H9 (cell line): Measurements from ENCODE around the gene PRKAR2A. TPM values are rescaled to one million over a fixed set of nuclear protein-coding genes. Genes with fewer than 3 reads are reported as not detected.

ENCODE experiments used
- DNase-seq: peaks from one replicate; pipeline ENCODE4 v3.0.0-alpha.2; 2017
- H2AFZ ChIP-seq: one replicate; pipeline ENCODE4 v1.6.1; 2013; ENCODE audit warnings: mild to moderate bottlenecking, low read length, control low read depth, moderate library complexity
- H2AK5ac ChIP-seq: 2 replicates; pipeline ENCODE4 v1.6.1; 2013; ENCODE audit warnings: low read length, control low read depth, mixed read lengths; ENCODE audit not compliant: insufficient read length
- H2BK120ac ChIP-seq: one replicate; pipeline ENCODE4 v1.6.1; 2013; ENCODE audit warnings: low read depth, mild to moderate bottlenecking, low read length, control low read depth, inconsistent platforms; ENCODE audit not compliant: poor library complexity, severe bottlenecking
- H2BK12ac ChIP-seq: 2 replicates; pipeline ENCODE4 v1.6.1; 2013; ENCODE audit warnings: low read length, control low read depth, mixed read lengths, low read depth; ENCODE audit not compliant: insufficient read length
- H2BK15ac ChIP-seq: 2 replicates; pipeline ENCODE4 v1.6.1; 2013; ENCODE audit warnings: low read depth, low read length, control low read depth
- H2BK20ac ChIP-seq: one replicate; pipeline ENCODE4 v1.6.1; 2013; ENCODE audit warnings: low read depth, mild to moderate bottlenecking, low read length, control low read depth, inconsistent platforms; ENCODE audit not compliant: poor library complexity, severe bottlenecking
- H2BK5ac ChIP-seq: 2 replicates; pipeline ENCODE4 v1.6.1; 2013; ENCODE audit warnings: low read length, control low read depth, mixed read lengths; ENCODE audit not compliant: insufficient read length
- H3K14ac ChIP-seq: 2 replicates; pipeline ENCODE4 v1.6.1; 2013; ENCODE audit warnings: low read length, control low read depth; ENCODE audit not compliant: insufficient read depth
- H3K18ac ChIP-seq: 2 replicates; pipeline ENCODE4 v1.6.1; 2013; ENCODE audit warnings: low read depth, mild to moderate bottlenecking, mixed read lengths, low read length, control low read depth; ENCODE audit not compliant: insufficient read length
- H3K23ac ChIP-seq: 2 replicates; pipeline ENCODE4 v1.6.1; 2013; ENCODE audit warnings: low read length, control low read depth, mixed read lengths, low read depth; ENCODE audit not compliant: insufficient read length
- H3K23me2 ChIP-seq: 2 replicates; pipeline ENCODE4 v1.6.1; 2013; ENCODE audit warnings: low read depth, mild to moderate bottlenecking, mixed read lengths, low read length, control low read depth; ENCODE audit not compliant: insufficient read length, poor library complexity, severe bottlenecking
- H3K27ac ChIP-seq: 2 replicates; pipeline ENCODE4 v1.5.1; 2013; ENCODE audit warnings: low read length, control low read depth, mixed read lengths, low read depth; ENCODE audit not compliant: insufficient read length
- H3K27me3 ChIP-seq: 2 replicates; pipeline ENCODE4 v1.6.1; 2013; ENCODE audit warnings: low read length, control low read depth, inconsistent platforms; ENCODE audit not compliant: insufficient read depth
- H3K4ac ChIP-seq: 2 replicates; pipeline ENCODE4 v1.6.1; 2013; ENCODE audit warnings: low read depth, mild to moderate bottlenecking, control low read depth, inconsistent platforms, low read length, moderate library complexity
- H3K4me1 ChIP-seq: 2 replicates; pipeline ENCODE4 v1.6.1; 2013; ENCODE audit warnings: low read length, control low read depth, inconsistent platforms; ENCODE audit not compliant: insufficient read depth
- H3K4me2 ChIP-seq: 2 replicates; pipeline ENCODE4 v1.6.1; 2013; ENCODE audit warnings: low read length, control low read depth, mixed read lengths; ENCODE audit not compliant: insufficient read length, insufficient read depth
- H3K56ac ChIP-seq: 2 replicates; pipeline ENCODE4 v1.6.1; 2013; ENCODE audit warnings: low read depth, mild to moderate bottlenecking, mixed read lengths, low read length, control low read depth; ENCODE audit not compliant: insufficient read length
- H3K79me1 ChIP-seq: 2 replicates; pipeline ENCODE4 v1.6.1; 2013; ENCODE audit warnings: low read depth, mild to moderate bottlenecking, moderate library complexity, low read length, control low read depth, inconsistent platforms; ENCODE audit not compliant: insufficient read depth, poor library complexity, severe bottlenecking
- H3K79me2 ChIP-seq: 2 replicates; pipeline ENCODE4 v1.6.1; 2013; ENCODE audit warnings: low read length, control low read depth, inconsistent platforms; ENCODE audit not compliant: insufficient read depth
- H3K9ac ChIP-seq: 2 replicates; pipeline ENCODE4 v1.6.1; 2013; ENCODE audit warnings: low read length, control low read depth, mixed read lengths; ENCODE audit not compliant: insufficient read length; ENCODE audit errors: extremely low read depth
- H3K9me3 ChIP-seq: one replicate; pipeline ENCODE4 v1.6.1; 2013; ENCODE audit warnings: low read depth, low read length, inconsistent platforms; ENCODE audit not compliant: control insufficient read depth
- H3T11ph ChIP-seq: one replicate; pipeline ENCODE4 v1.6.1; 2013; ENCODE audit warnings: mild to moderate bottlenecking, low read length, control low read depth, inconsistent platforms
- H4K20me1 ChIP-seq: one replicate; pipeline ENCODE4 v1.6.1; 2013; ENCODE audit not compliant: control insufficient read depth, insufficient read length, insufficient read depth
- H4K5ac ChIP-seq: 2 replicates; pipeline ENCODE4 v1.6.1; 2013; ENCODE audit warnings: low read depth, mild to moderate bottlenecking, mixed read lengths, low read length, control low read depth; ENCODE audit not compliant: insufficient read length
- H4K8ac ChIP-seq: replicated peaks from 2 replicates; pipeline ENCODE4 v1.6.1; 2013; ENCODE audit warnings: low read length, control low read depth, mixed read lengths, low read depth; ENCODE audit not compliant: insufficient read length
- H4K91ac ChIP-seq: 2 replicates; pipeline ENCODE4 v1.6.1; 2013; ENCODE audit warnings: low read depth, mild to moderate bottlenecking, moderate library complexity, mixed read lengths, low read length, control low read depth; ENCODE audit not compliant: insufficient read length
- H3K27ac Mint-ChIP-seq, 3 experiments: 2 replicates in 2 of 3; 3 replicates in 1 of 3; pipeline ENCODE4 v1.8.0; 2020 to 2021; ENCODE audit warnings: mixed read lengths in 3 of 3, mild to moderate bottlenecking in 1 of 3, moderate library complexity in 1 of 3
- H3K27me3 Mint-ChIP-seq: 2 replicates; pipeline ENCODE4 v1.8.0; 2021; ENCODE audit warnings: low read depth, mild to moderate bottlenecking, moderate library complexity, mixed read lengths
- H3K36me3 Mint-ChIP-seq, 3 experiments: 2 replicates in 2 of 3; 3 replicates in 1 of 3; pipeline ENCODE4 v1.8.0; 2020 to 2021; ENCODE audit warnings: low read depth in 3 of 3, mixed read lengths in 3 of 3; ENCODE audit not compliant: insufficient read depth in 1 of 3
- H3K4me1 Mint-ChIP-seq, 2 experiments: 2 replicates each; pipeline ENCODE4 v1.8.0; 2020; ENCODE audit warnings: mixed read lengths in 2 of 2
- H3K4me3 Mint-ChIP-seq, 2 experiments: 2 replicates in 1 of 2; 3 replicates in 1 of 2; pipeline ENCODE4 v1.8.0; 2020 to 2021; ENCODE audit warnings: mild to moderate bottlenecking in 2 of 2, mixed read lengths in 2 of 2, moderate library complexity in 1 of 2
- H3K9me3 Mint-ChIP-seq, 2 experiments: 2 replicates in 1 of 2; 3 replicates in 1 of 2; pipeline ENCODE4 v1.8.0; 2020; ENCODE audit warnings: mild to moderate bottlenecking in 2 of 2, mixed read lengths in 2 of 2, moderate library complexity in 1 of 2
- CTCF ChIP-seq: fragments of 200-600 bp; sonication (generic); conservative IDR thresholded peaks from 3 replicates; pipeline ENCODE4 v1.8.0; 2021; ENCODE audit warnings: antibody characterized with exemption, mild to moderate bottlenecking
- WGBS: extraction: QIAGEN DNeasy Blood & Tissue Kit; methylation state at CpG from one replicate; pipeline ENCODE4 v1.1.7; 2013; ENCODE audit warnings: missing lambda C conversion rate, low lambda C conversion rate, mixed read lengths; ENCODE audit not compliant: insufficient read length; ENCODE audit errors: extremely low coverage; 5-methylcytosine and 5-hydroxymethylcytosine counted together
- total RNA-seq: library from RNA; stranded (reverse); gene quantifications from 2 replicates; pipeline ENCODE4 v1.2.1, GENCODE V29; 2021

Gene PRKAR2A
- total RNA-seq, 1 experiment from 2014 or later, result 39.1 TPM

DNA sequence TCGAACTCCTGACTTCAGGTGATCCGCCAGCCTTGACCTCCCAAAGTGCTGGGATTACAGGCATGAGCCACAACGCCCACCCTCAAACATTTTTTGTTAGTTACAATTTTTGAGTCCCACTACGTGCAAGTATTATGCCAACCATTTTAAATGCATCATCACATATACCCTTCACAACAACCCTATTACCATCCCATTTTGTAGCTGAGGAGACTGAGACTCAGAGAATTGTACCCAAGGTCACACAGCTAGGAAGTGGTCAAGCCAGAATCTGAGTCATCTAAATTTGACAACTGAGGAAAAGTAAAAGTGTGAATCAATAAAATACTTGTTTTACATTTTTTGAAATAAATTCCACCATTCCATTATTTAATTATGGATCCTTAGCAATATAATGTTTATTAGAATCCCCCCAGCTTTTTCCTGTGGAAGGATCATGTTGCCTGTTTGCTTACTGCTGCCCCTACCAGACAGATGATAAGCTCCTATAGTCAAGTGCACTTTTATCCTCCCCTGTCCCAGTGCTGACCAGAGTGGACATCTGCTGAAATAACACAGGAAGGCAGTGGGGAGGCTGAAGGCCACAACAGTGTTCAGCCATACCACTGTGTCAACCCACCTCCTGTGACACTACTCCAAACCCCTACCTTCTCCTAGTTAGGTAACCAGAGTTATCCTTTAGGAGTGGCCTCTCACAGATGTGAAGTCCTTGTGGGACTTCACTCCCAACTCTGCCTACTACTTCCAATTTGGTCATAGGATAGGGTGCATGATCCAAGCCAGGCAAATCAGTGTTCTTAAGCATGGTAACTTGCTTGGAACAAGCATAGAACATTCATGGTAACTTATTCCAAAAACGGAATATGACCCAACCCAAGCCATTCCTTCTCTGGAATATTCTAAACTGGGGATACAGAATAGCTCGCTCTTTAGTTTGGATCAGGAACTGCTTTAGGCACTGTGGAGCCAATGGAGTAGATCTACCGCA, 28.1 kb downstream of the PRKAR2A start:
- no peak overlapping the region for H3K56ac ChIP-seq
- no peak overlapping the region for H2BK12ac ChIP-seq
- H3K23me2 ChIP-seq, result no peaks in the 10 kb centered on the region
- no peak overlapping the region for H2AFZ ChIP-seq
- WGBS, result 100% methylated on average over 1 of the region's 7 CpGs
- H3K4me1 ChIP-seq, result no peaks in the 10 kb centered on the region; the same call in none of the 2 replicates
- no peak overlapping the region for H3K4ac ChIP-seq
- Mint-ChIP-seq H3K9me3 (no peaks in the 10 kb centered on the region), H3K36me3 (no peaks in the 10 kb centered on the region), H3K27me3 (no peaks in the 10 kb centered on the region), H3K27ac (no peak overlapping the region), H3K4me1 (peaks cover 10 to 18% of the 10 kb centered on the region in 2 experiments), H3K4me3 (no peak overlapping the region)
- H2AK5ac ChIP-seq, result no peak overlapping the region
- H2BK15ac ChIP-seq, result no peak overlapping the region
- H3K27ac ChIP-seq, result no peak overlapping the region
- no peak overlapping the region for H3K9ac ChIP-seq
- no peak overlapping the region for H4K91ac ChIP-seq
- no peak overlapping the region for H3K23ac ChIP-seq
- TF ChIP-seq CTCF, result no peak
- no peak overlapping the region for H3K18ac ChIP-seq
- H3K9me3 ChIP-seq, result no peaks in the 10 kb centered on the region
- no peaks in the 10 kb centered on the region for H3K79me2 ChIP-seq
- H4K20me1 ChIP-seq, result no peaks in the 10 kb centered on the region
- H3K4me2 ChIP-seq, result no peak overlapping the region
- H2BK120ac ChIP-seq, result no peak overlapping the region
- H2BK5ac ChIP-seq, result no peak overlapping the region
- H3K14ac ChIP-seq, result no peak overlapping the region
- no peaks in the 10 kb centered on the region for H3K27me3 ChIP-seq
- H4K5ac ChIP-seq, result no peak overlapping the region
- no peak for DNase-seq
- H4K8ac ChIP-seq, result no peak overlapping the region
- H3T11ph ChIP-seq, result no peak overlapping the region
- no peaks in the 10 kb centered on the region for H3K79me1 ChIP-seq
- H2BK20ac ChIP-seq, result no peak overlapping the region
